Naive thymus-derived CD8-positive, alpha-beta T cell (primary cell): Measurements from ENCODE around the gene DNAH12. TPM values are rescaled to one million over a fixed set of nuclear protein-coding genes. Genes with fewer than 3 reads are reported as not detected.
A peak's percentile ranks its signal among the peaks of the same experiment; 100 is the strongest.
"Not testable (repeated sequence)": the region's sequence is repeated elsewhere in the genome, so short reads cannot be mapped to it uniquely, and the experiment has no call there.

Experiments
- ATAC-seq, 2 donors: fragments of 150-1000 bp; cut with Tn5 transposase in 1 of 2; sonication (Bioruptor Pico), chemical (Tn5 transposase) in 1 of 2; 1 replicate in 1 of 2; 2 replicates in 1 of 2; pipeline ENCODE4 v1.10.0; 2021; ENCODE audit warnings: mild to moderate bottlenecking in 2 of 2, moderate library complexity in 2 of 2
- POLR2A ChIA-PET: fragments of 350-600 bp; sonication (Branson Sonifier 250); formaldehyde crosslinking; loops from one replicate; lab custom pipeline; 2021; ENCODE audit warnings: antibody characterized with exemption; lab: Charles Lee
- DNase-seq, 10 donors: peaks; one replicate each; pipeline versions ENCODE4 v3.0.0 to v3.0.0-alpha.2; 2020 to 2022
- H3K27ac Mint-ChIP-seq, 10 donors: one replicate each; pipeline ENCODE4 v1.8.0; 2020 to 2022; ENCODE audit warnings: mild to moderate bottlenecking in 10 of 10, mixed read lengths in 10 of 10, moderate library complexity in 4 of 10, inconsistent platforms in 1 of 10
- H3K27me3 Mint-ChIP-seq, 5 donors: one replicate each; pipeline ENCODE4 v1.8.0; 2021 to 2022; ENCODE audit warnings: mixed read lengths in 5 of 5
- H3K36me3 Mint-ChIP-seq, 3 donors: one replicate each; pipeline ENCODE4 v1.8.0; 2020 to 2022; ENCODE audit warnings: mixed read lengths in 3 of 3, mild to moderate bottlenecking in 2 of 3, inconsistent platforms in 1 of 3
- H3K4me1 Mint-ChIP-seq, 4 donors: one replicate each; pipeline ENCODE4 v1.8.0; 2021 to 2022; ENCODE audit warnings: mixed read lengths in 4 of 4
- H3K4me3 Mint-ChIP-seq, 10 donors: one replicate each; pipeline ENCODE4 v1.8.0; 2020 to 2022; ENCODE audit warnings: mild to moderate bottlenecking in 10 of 10, mixed read lengths in 10 of 10, moderate library complexity in 6 of 10, inconsistent platforms in 1 of 10
- H3K9me3 Mint-ChIP-seq, 9 donors: one replicate each; pipeline ENCODE4 v1.8.0; 2020 to 2022; ENCODE audit warnings: mixed read lengths in 9 of 9, mild to moderate bottlenecking in 3 of 9, inconsistent platforms in 1 of 9, moderate library complexity in 1 of 9
- polyA plus RNA-seq, 3 donors: library from polyadenylated mRNA; unstranded; fragments of 300-500 nt; fragmentation: Illumina TruSeq; gene quantifications; one replicate each; pipeline ENCODE4 v1.2.3, GENCODE V29; 2021
- total RNA-seq, 8 experiments: library from RNA in 2 of 8; stranded (reverse) in 2 of 8; gene quantifications; one replicate each; pipeline ENCODE4 v1.2.3 and lab custom pipeline; 2021 to 2026

The DNAH12 gene
- total and polyA plus RNA-seq, 5 experiments from 2014 or later, result 0.65 to 0.66 TPM; not detected in 3

DNA sequence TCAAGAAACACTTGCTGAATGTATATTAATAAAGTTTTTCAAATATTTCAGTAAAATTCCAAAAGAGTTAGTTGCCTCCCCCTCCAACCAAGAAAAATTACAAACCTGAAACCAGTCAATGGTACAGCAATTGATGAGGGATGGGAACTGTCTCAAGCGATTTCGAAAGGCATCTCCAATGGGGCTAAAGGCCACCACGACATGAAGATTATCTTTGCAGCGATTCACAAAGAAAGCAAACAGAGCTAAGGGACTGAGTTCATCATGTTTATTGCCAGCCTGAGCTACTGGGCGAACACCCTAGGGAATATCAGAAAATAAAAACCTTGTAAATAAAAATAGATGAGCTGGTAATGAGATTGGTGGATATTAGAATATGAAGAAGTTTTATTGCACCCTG is 152.4 kb downstream of the DNAH12 start:
- no peak for ATAC-seq
- Mint-ChIP-seq H3K27me3 (peaks cover 0 to 1% (median 0%) of the 10 kb centered on the region in 5 donors), H3K4me1 (peaks cover 0 to 9% (median 6%) of the 10 kb centered on the region in 4 donors), H3K36me3 (peaks cover 0 to 7% (median 7%) of the 10 kb centered on the region in 3 donors), H3K27ac (no peak overlapping the region), H3K9me3 (no peaks in the 10 kb centered on the region), H3K4me3 (no peak overlapping the region)
- DNase-seq, result no peak
- POLR2A ChIA-PET, result no interaction called here

- POLR2A ChIA-PET, result interaction anchor here (0.6 kb wide), 1 partner anchor 544 kb away, joined by 3 read pairs; no protein-coding TSS in a partner anchor
- ATAC-seq (no peak), DNase-seq (no peak)
- peaks cover 0 to 7% (median 7%) of the 10 kb centered on the region in 3 donors for H3K36me3 Mint-ChIP-seq
- no peak overlapping the region for H3K27ac Mint-ChIP-seq
- H3K4me1 Mint-ChIP-seq, result peaks cover 0 to 5% (median 4%) of the 10 kb centered on the region in 4 donors
- H3K27me3 Mint-ChIP-seq, result peaks cover 0 to 1% (median 0%) of the 10 kb centered on the region in 5 donors
- no peak overlapping the region for H3K4me3 Mint-ChIP-seq
- H3K9me3 Mint-ChIP-seq, result no peaks in the 10 kb centered on the region
These were observed 154.9 kb downstream of the DNAH12 start for GRCh38 chr3:57389271-57389670.

DNA sequence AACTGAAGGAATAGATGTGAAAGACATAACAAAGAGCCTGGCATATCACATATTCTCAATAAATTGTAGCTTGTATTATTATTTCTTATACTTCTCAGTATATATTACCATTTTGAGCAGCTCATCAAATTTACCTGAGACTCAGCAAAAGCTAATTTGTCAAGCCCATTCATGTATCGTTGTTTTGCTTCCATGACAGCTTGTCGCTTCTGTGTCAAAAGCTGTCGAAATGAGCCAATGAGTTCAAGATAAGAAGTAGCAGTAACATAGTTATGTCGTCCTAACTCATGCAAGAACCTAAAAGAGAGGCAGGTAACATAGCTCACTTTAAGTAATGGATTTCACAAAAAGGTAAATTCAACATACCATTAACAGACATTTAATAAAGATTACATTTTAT is 157.8 kb downstream of the DNAH12 start:
- H3K9me3 Mint-ChIP-seq, result no peaks in the 10 kb centered on the region
- peaks cover 0 to 7% (median 5%) of the 10 kb centered on the region in 3 donors for H3K36me3 Mint-ChIP-seq
- H3K4me3 Mint-ChIP-seq, result no peak overlapping the region
- no peak overlapping the region for H3K27ac Mint-ChIP-seq
- H3K27me3 Mint-ChIP-seq, result peaks cover 0 to 1% (median 0%) of the 10 kb centered on the region in 5 donors
- POLR2A ChIA-PET, result no interaction called here
- ATAC-seq (no peak), DNase-seq (no peak)
- peaks cover 0 to 7% (median 0%) of the 10 kb centered on the region in 4 donors for H3K4me1 Mint-ChIP-seq

DNA sequence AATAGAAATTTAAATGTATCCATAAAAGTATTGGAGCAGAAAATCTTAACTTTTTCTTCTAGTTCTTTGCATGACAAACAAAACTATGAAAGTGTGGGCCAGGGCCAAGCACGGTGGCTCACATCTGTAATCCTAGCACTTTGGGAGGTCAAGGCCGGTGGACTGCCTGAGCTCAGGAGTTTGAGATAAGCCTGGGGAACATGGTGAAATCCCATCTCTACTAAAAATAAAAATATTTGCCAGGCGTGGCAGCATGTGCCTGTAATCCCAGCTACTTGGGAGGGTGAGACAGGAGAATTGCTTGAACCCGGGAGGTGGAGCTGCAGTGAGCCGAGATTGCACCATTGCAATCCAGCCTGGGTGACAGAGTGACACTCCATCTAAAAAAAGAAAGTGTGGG is 158.6 kb downstream of the DNAH12 start:
- Mint-ChIP-seq H3K4me3 (no peak overlapping the region), H3K27ac (no peak overlapping the region), H3K9me3 (no peaks in the 10 kb centered on the region), H3K36me3 (no peaks in the 10 kb centered on the region), H3K27me3 (no peaks in the 10 kb centered on the region), H3K4me1 (peaks cover 0 to 7% (median 0%) of the 10 kb centered on the region in 4 donors)
- DNase-seq (no peak), ATAC-seq (no peak)
- POLR2A ChIA-PET, result no interaction called here

- Mint-ChIP-seq H3K9me3 (no peaks in the 10 kb centered on the region), H3K27ac (no peak overlapping the region), H3K4me1 (peaks cover 0 to 7% (median 0%) of the 10 kb centered on the region in 4 donors), H3K4me3 (no peak overlapping the region), H3K27me3 (peaks cover 0 to 2% (median under 1%) of the 10 kb centered on the region in 5 donors), H3K36me3 (no peaks in the 10 kb centered on the region)
- POLR2A ChIA-PET, result no interaction called here
- no peak for ATAC-seq
- DNase-seq, result no peak
These were observed 160.3 kb downstream of the DNAH12 start for GRCh38 chr3:57383838-57384237.

DNA sequence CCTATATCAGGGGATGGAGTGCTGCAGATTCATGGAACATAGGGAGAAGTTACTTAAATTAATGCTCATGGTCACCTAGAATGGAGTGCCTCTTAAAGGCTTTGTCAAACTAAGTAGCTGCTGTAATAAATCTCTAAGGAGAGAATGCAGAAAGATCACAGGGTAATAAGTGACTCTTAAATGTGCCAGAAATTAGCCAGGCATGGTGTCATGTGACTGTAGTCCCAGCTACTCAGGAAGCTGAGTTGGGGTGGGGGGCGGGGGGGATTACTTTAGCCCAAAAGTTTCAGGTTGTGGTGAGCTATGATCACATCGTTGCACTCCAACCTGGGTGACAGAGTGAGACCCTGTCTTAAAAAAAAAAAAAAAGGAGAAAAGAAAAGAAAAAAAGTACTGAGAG is 160.7 kb downstream of the DNAH12 start:
- Mint-ChIP-seq H3K27ac (no peak overlapping the region), H3K36me3 (no peaks in the 10 kb centered on the region), H3K4me1 (peaks cover 0 to 7% (median 0%) of the 10 kb centered on the region in 4 donors), H3K27me3 (peaks cover 0 to 5% (median 2%) of the 10 kb centered on the region in 5 donors), H3K9me3 (no peaks in the 10 kb centered on the region), H3K4me3 (no peak overlapping the region)
- POLR2A ChIA-PET, result no interaction called here
- DNase-seq, result no peak
- no peak for ATAC-seq

GRCh38 chr3:57382933-57383332 is 161.2 kb downstream of the DNAH12 start:
- POLR2A ChIA-PET, result no interaction called here
- H3K9me3 Mint-ChIP-seq, result no peaks in the 10 kb centered on the region
- H3K27ac Mint-ChIP-seq, result no peak overlapping the region
- H3K4me3 Mint-ChIP-seq, result no peak overlapping the region
- no peaks in the 10 kb centered on the region for H3K36me3 Mint-ChIP-seq
- H3K4me1 Mint-ChIP-seq, result peaks cover 0 to 7% (median 0%) of the 10 kb centered on the region in 4 donors
- DNase-seq (no peak), ATAC-seq (no peak)
- peaks cover 0 to 5% (median 2%) of the 10 kb centered on the region in 5 donors for H3K27me3 Mint-ChIP-seq

DNA sequence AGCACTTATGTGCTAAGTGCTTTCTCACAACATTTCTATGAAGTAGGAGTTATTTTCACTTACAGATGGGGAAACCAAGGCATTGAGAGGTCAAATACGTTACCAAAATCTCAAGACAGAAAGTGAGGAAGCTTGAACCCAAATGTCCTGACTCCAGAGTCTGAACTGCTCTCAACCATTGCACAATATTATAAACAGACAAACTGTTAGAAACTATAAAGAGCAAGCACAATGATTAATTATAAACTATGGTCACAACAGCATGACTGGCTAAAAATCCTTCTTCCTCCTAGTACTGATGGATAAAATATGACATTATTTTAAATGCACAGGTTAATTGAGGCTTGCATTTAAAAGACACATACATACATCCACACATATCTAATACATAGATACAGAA is 173.8 kb downstream of the DNAH12 start:
- POLR2A ChIA-PET, result no interaction called here

GRCh38 chr3:57365089-57365488 is 179.1 kb downstream of the DNAH12 start:
- DNase-seq, H3K4me3 Mint-ChIP-seq, ATAC-seq, H3K9me3 Mint-ChIP-seq, H3K4me1 Mint-ChIP-seq, H3K27ac Mint-ChIP-seq, POLR2A ChIA-PET, H3K36me3 Mint-ChIP-seq: not testable (repeated sequence)
- H3K27me3 Mint-ChIP-seq, result peaks cover 2 to 13% (median 9%) of the 10 kb centered on the region in 5 donors

More for the DNA sequence above, 173.8 kb downstream of the DNAH12 start:
- Mint-ChIP-seq H3K9me3 (peaks cover 0 to 38% (median 11%) of the 10 kb centered on the region in 9 donors), H3K4me1 (no peaks in the 10 kb centered on the region), H3K27ac (no peak overlapping the region), H3K4me3 (no peak overlapping the region), H3K27me3 (peaks cover 0 to 4% (median 3%) of the 10 kb centered on the region in 5 donors), H3K36me3 (peaks cover 3 to 10% (median 4%) of the 10 kb centered on the region in 3 donors)
- DNase-seq (no peak), ATAC-seq (no peak)

DNA sequence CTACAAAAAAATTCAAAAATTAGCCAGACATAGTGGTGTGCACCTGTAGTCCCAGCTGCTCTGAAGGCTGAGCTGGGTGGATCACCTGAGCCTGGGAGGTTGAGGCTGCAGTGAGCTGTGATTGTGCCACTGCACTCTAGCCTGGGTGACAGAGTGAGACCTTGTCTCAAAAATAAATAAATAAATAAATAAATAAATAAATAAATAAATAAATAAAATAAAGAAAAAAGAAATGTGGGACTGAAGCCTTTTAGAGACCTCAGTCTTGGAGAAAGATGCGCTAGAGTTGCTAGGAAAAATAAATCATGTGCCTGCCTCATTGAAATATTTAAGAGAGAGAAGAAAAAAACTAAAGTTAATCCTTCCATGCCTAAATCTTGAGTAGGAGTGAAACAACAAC is 187.9 kb downstream of the DNAH12 start:
- POLR2A ChIA-PET, H3K9me3 Mint-ChIP-seq, H3K27ac Mint-ChIP-seq, H3K36me3 Mint-ChIP-seq, ATAC-seq, H3K4me3 Mint-ChIP-seq, DNase-seq, H3K27me3 Mint-ChIP-seq: not testable (repeated sequence)
- peaks cover 2 to 15% (median 8%) of the 10 kb centered on the region in 4 donors for H3K4me1 Mint-ChIP-seq

- Mint-ChIP-seq H3K4me3 (peak overlapping the region in 1 of 10 donors; percentile 10), H3K9me3 (no peaks in the 10 kb centered on the region), H3K27me3 (no peaks in the 10 kb centered on the region), H3K36me3 (no peaks in the 10 kb centered on the region), H3K27ac (peak overlapping the region in 1 of 10 donors; percentile 30), H3K4me1 (peaks cover 2 to 15% (median 8%) of the 10 kb centered on the region in 4 donors)
- DNase-seq (peak in 4 of 10 donors; percentile 1 to 43 (median 24)), ATAC-seq (peak; percentile 44 to 84)
- POLR2A ChIA-PET, result no interaction called here
These were observed 189.4 kb downstream of the DNAH12 start for GRCh38 chr3:57354768-57355167.

DNA sequence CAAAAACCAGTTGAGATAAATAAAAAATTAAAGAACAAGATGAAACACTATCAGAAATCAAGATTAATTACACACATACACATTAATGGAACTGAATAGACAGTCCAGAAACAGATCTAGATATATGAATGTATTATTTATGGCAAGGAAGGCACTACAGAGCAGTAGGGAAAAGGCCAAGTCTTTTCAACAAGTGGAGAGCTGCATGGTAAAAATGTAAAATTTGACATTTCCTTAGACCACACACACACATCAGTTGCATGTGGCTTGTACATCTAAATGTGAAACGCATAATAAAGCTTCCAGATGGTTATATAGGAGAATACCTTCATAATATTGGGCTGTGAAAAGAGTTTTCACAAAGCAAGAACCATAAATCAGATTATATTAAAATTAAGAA is 193.9 kb downstream of the DNAH12 start:
- POLR2A ChIA-PET, result no interaction called here
- Mint-ChIP-seq H3K4me3 (no peak overlapping the region), H3K4me1 (peaks cover 2 to 15% (median 8%) of the 10 kb centered on the region in 4 donors), H3K27ac (no peak overlapping the region), H3K27me3 (peaks cover 0 to 6% (median 0%) of the 10 kb centered on the region in 5 donors), H3K9me3 (no peaks in the 10 kb centered on the region), H3K36me3 (peaks cover 0 to 4% (median 0%) of the 10 kb centered on the region in 3 donors)
- ATAC-seq (no peak), DNase-seq (no peak)

- POLR2A ChIA-PET, DNase-seq, ATAC-seq, H3K36me3 Mint-ChIP-seq, H3K9me3 Mint-ChIP-seq, H3K4me1 Mint-ChIP-seq, H3K27ac Mint-ChIP-seq, H3K4me3 Mint-ChIP-seq: not testable (repeated sequence)
- peaks cover 0 to 12% (median 4%) of the 10 kb centered on the region in 5 donors for H3K27me3 Mint-ChIP-seq
These were observed 205.0 kb downstream of the DNAH12 start for GRCh38 chr3:57339071-57339642.
